ENCODE measurements around the gene TRERF1.

The TRERF1 gene

DNA sequence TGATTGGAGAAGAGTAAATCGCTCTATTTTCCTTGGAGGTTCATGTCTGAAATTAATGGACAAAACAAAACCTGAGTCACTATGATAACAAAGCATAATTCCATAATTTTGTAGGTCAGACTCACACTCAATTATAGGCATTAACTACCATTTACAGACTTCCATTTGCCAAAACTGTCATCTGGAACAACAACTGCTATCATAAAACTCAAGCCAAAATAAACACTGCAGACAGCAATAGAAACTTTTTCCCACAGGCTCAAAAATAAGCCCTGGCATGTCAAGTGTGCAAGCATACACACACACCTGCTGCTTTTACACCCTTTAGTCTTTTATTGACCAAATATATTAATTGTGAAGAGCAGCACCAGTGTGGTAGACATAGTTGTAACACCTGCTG lies 241.2 kb downstream of the TRERF1 start (continued):
- TF ChIP-seq ZNF624 (tag by site-specific recombination; IDR thresholded peaks at IDR 0.05) (no peak), KLF16 (tag by site-specific recombination; IDR thresholded peaks at IDR 0.05) (peak; percentile 64), ZNF148 (tag by site-specific recombination; IDR thresholded peaks at IDR 0.05; ENCODE audit: borderline replicate concordance) (0 out of 2 replicates have a peak, but pooled peaks have one; percentile 74), ZNF18 (tag by site-specific recombination; IDR thresholded peaks at IDR 0.05) (peak; percentile 83), ZNF529 (tag by site-specific recombination; IDR thresholded peaks at IDR 0.05; ENCODE audit: insufficient replicate concordance) (no peak), ZNF513 (tag by site-specific recombination; IDR thresholded peaks at IDR 0.05) (no peak), REPIN1 (tag by site-specific recombination; IDR thresholded peaks at IDR 0.05; ENCODE audit: low read depth) (no peak), ZNF221 (tag by site-specific recombination; IDR thresholded peaks at IDR 0.05; ENCODE audit: borderline replicate concordance) (no peak), MYNN (tag by site-specific recombination; IDR thresholded peaks at IDR 0.05; ENCODE audit: borderline replicate concordance) (no peak), ZBTB8A (tag by site-specific recombination; IDR thresholded peaks at IDR 0.05) (peak; percentile 67), ZNF211 (tag by site-specific recombination; IDR thresholded peaks at IDR 0.05; ENCODE audit: low read depth) (no peak), ZNF585B (tag by site-specific recombination; IDR thresholded peaks at IDR 0.05) (no peak), ZSCAN16 (tag by site-specific recombination; IDR thresholded peaks at IDR 0.05) (no peak), ZNF174 (tag by site-specific recombination; IDR thresholded peaks at IDR 0.05) (no peak), ZNF423 (tag by site-specific recombination; IDR thresholded peaks at IDR 0.05) (no peak), ZNF561 (tag by site-specific recombination; IDR thresholded peaks at IDR 0.05; ENCODE audit: borderline replicate concordance) (no peak), SCRT1 (tag by site-specific recombination; IDR thresholded peaks at IDR 0.05; ENCODE audit: borderline replicate concordance) (0 out of 2 replicates have a peak, but pooled peaks have one; percentile 14), ZNF311 (tag by site-specific recombination; IDR thresholded peaks at IDR 0.05; ENCODE audit: borderline replicate concordance) (no peak), HOXD13 (CRISPR knock-in tag; IDR thresholded peaks at IDR 0.05; ENCODE audit: borderline replicate concordance) (no peak), ZNF664 (tag by site-specific recombination; IDR thresholded peaks at IDR 0.05) (peak; percentile 23; the same call in 1 of the 2 replicates), ZNF175 (tag by site-specific recombination; IDR thresholded peaks at IDR 0.05) (no peak), ZNF324 (tag by site-specific recombination; IDR thresholded peaks at IDR 0.05) (no peak), ZNF521 (tag by site-specific recombination; IDR thresholded peaks at IDR 0.05) (no peak), INSM2 (tag by site-specific recombination; IDR thresholded peaks at IDR 0.05) (0 out of 2 replicates have a peak, but pooled peaks have one; percentile 28), SETDB1 (IDR thresholded peaks at IDR 0.05; ENCODE audit: insufficient read length, low read length) (no peak), GLI4 (tag by site-specific recombination; IDR thresholded peaks at IDR 0.05) (no peak), GFI1B (tag by site-specific recombination; IDR thresholded peaks at IDR 0.05) (peak; percentile 71; the same call in 1 of the 2 replicates), ZNF133 (tag by site-specific recombination; IDR thresholded peaks at IDR 0.05) (no peak)
- TF ChIP-seq, protein P1, sequence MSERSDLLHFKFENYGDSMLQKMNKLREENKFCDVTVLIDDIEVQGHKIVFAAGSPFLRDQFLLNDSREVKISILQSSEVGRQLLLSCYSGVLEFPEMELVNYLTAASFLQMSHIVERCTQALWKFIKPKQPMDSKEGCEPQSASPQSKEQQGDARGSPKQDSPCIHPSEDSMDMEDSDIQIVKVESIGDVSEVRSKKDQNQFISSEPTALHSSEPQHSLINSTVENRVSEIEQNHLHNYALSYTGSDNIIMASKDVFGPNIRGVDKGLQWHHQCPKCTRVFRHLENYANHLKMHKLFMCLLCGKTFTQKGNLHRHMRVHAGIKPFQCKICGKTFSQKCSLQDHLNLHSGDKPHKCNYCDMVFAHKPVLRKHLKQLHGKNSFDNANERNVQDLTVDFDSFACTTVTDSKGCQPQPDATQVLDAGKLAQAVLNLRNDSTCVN (tag by site-specific recombination; optimal IDR thresholded peaks at IDR 0.05): no peak
- TF ChIP-seq, protein P2, sequence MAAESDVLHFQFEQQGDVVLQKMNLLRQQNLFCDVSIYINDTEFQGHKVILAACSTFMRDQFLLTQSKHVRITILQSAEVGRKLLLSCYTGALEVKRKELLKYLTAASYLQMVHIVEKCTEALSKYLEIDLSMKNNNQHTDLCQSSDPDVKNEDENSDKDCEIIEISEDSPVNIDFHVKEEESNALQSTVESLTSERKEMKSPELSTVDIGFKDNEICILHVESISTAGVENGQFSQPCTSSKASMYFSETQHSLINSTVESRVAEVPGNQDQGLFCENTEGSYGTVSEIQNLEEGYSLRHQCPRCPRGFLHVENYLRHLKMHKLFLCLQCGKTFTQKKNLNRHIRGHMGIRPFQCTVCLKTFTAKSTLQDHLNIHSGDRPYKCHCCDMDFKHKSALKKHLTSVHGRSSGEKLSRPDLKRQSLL (tag by site-specific recombination; IDR thresholded peaks at IDR 0.05): no peak
